Measurements from ENCODE around the gene SHE. TPM values are rescaled to one million over a fixed set of nuclear protein-coding genes. Genes with fewer than 3 reads are reported as not detected.

SHE gene
- total RNA-seq, 2 experiments from 2014 or later: not detected

GRCh38 chr1:154485106-154485505 is 17.1 kb downstream of the SHE start:
- H3K27ac ChIP-seq (ENCODE audit: low read depth in 1 of 2, low read length in 2 of 2): no peak overlapping the region
- POLR2A ChIA-PET: interaction anchor here (0.7 kb wide), 1 partner anchor 132 kb away, joined by 4 read pairs; no protein-coding TSS in a partner anchor
- H3K27ac Mint-ChIP-seq: no peak overlapping the region

GRCh38 chr1:154483941-154484803 is 18.0 kb downstream of the SHE start:
- POLR2A ChIA-PET: interaction anchor here (0.7 kb wide), 1 partner anchor 131 kb away, joined by 4 read pairs; no protein-coding TSS in a partner anchor
- H3K27me3 Mint-ChIP-seq: no peaks in the 10 kb centered on the region
- H3K9me3 Mint-ChIP-seq: no peaks in the 10 kb centered on the region

More at GRCh38 chr1:154485106-154485505, 17.1 kb downstream of the SHE start:
- peaks cover under 1% of the 10 kb centered on the region for H3K4me1 Mint-ChIP-seq (ENCODE audit: low read depth)
- H3K4me1 ChIP-seq (ENCODE audit: insufficient read depth, low read length): no peaks in the 10 kb centered on the region
- no peaks in the 10 kb centered on the region for H3K27me3 Mint-ChIP-seq
- DNase-seq (no peak), ATAC-seq (ENCODE audit: poor library complexity) (no peak)
- H3K9me3 ChIP-seq (ENCODE audit: control insufficient read depth in 1 of 2, insufficient read depth in 1 of 2, low read length in 2 of 2): no peaks in the 10 kb centered on the region
- no peaks in the 10 kb centered on the region for H3K27me3 ChIP-seq (ENCODE audit: control insufficient read depth in 1 of 2, insufficient read depth in 2 of 2, low read length in 2 of 2)
- no peaks in the 10 kb centered on the region for H3K9me3 Mint-ChIP-seq
- no peaks in the 10 kb centered on the region for H3K36me3 ChIP-seq (ENCODE audit: insufficient read depth, low read length)
- H3K36me3 Mint-ChIP-seq (ENCODE audit: low read depth): no peaks in the 10 kb centered on the region
- no peak for TF ChIP-seq CTCF (IDR thresholded peaks at IDR 0.05)
- CTCF ChIA-PET: interaction anchor here (0.8 kb wide), 1 partner anchor 185 kb away, joined by 3 read pairs; no protein-coding TSS in a partner anchor
- no peak overlapping the region for H3K4me3 Mint-ChIP-seq
- intact Hi-C loops (cut with DNase I, micrococcal nuclease): loop anchor here in 1 of 2 experiments (10.0 kb wide), 1 partner anchor 180 kb away; no protein-coding TSS in a partner anchor
- no peak overlapping the region for H3K4me3 ChIP-seq (ENCODE audit: low read length)

GRCh38 chr1:154481053-154481452 is 21.2 kb downstream of the SHE start:
- Histone ChIP-seq H3K4me3 (ENCODE audit: low read length) (no peak overlapping the region), H3K9me3 (ENCODE audit: control insufficient read depth in 1 of 2, insufficient read depth in 1 of 2, low read length in 2 of 2) (no peaks in the 10 kb centered on the region), H3K27me3 (ENCODE audit: control insufficient read depth in 1 of 2, insufficient read depth in 2 of 2, low read length in 2 of 2) (no peaks in the 10 kb centered on the region), H3K27ac (ENCODE audit: low read depth in 1 of 2, low read length in 2 of 2) (no peak overlapping the region), H3K36me3 (ENCODE audit: insufficient read depth, low read length) (no peaks in the 10 kb centered on the region), H3K4me1 (ENCODE audit: insufficient read depth, low read length) (peaks cover 7% of the 10 kb centered on the region)
- Mint-ChIP-seq H3K27me3 (no peaks in the 10 kb centered on the region), H3K36me3 (ENCODE audit: low read depth) (no peaks in the 10 kb centered on the region), H3K9me3 (no peaks in the 10 kb centered on the region), H3K4me1 (ENCODE audit: low read depth) (peaks cover 20% of the 10 kb centered on the region), H3K4me3 (no peak overlapping the region), H3K27ac (no peak overlapping the region)
- ChIA-PET POLR2A (interaction anchor here (2.9 kb wide), 1 partner anchor 14 kb away, joined by 9 read pairs; no protein-coding TSS in a partner anchor), CTCF (interaction anchor here (0.9 to 4.3 kb wide), 9 partner anchors 11 to 692 kb away, joined by 3 to 43 read pairs (median 4); partner anchors contain the start of gene KRTCAP2)
- intact Hi-C loops (cut with DNase I, micrococcal nuclease): loop anchor here (1.0 to 10.0 kb wide), 5 partner anchors 184 to 606 kb away; no protein-coding TSS in a partner anchor
- ATAC-seq (ENCODE audit: poor library complexity) (no peak), DNase-seq (no peak)
- no peak for TF ChIP-seq CTCF (IDR thresholded peaks at IDR 0.05)

More at GRCh38 chr1:154483941-154484803, 18.0 kb downstream of the SHE start:
- Mint-ChIP-seq H3K4me3 (no peak overlapping the region), H3K4me1 (ENCODE audit: low read depth) (peaks cover 6% of the 10 kb centered on the region), H3K36me3 (ENCODE audit: low read depth) (no peaks in the 10 kb centered on the region), H3K27ac (no peak overlapping the region)
- H3K4me1 ChIP-seq (ENCODE audit: insufficient read depth, low read length): no peaks in the 10 kb centered on the region
- H3K27ac ChIP-seq (ENCODE audit: low read depth in 1 of 2, low read length in 2 of 2): no peak overlapping the region
- H3K36me3 ChIP-seq (ENCODE audit: insufficient read depth, low read length): no peaks in the 10 kb centered on the region
- no peaks in the 10 kb centered on the region for H3K27me3 ChIP-seq (ENCODE audit: control insufficient read depth in 1 of 2, insufficient read depth in 2 of 2, low read length in 2 of 2)
- ATAC-seq (ENCODE audit: poor library complexity): no peak
- H3K9me3 ChIP-seq (ENCODE audit: control insufficient read depth in 1 of 2, insufficient read depth in 1 of 2, low read length in 2 of 2): no peaks in the 10 kb centered on the region
- DNase-seq: no peak
- H3K4me3 ChIP-seq (ENCODE audit: low read length): no peak overlapping the region
- no peak for TF ChIP-seq CTCF (IDR thresholded peaks at IDR 0.05)
- CTCF ChIA-PET: no interaction called here
- intact Hi-C loops (cut with DNase I, micrococcal nuclease): loop anchor here (5.0 to 10.0 kb wide), 4 partner anchors 181 to 603 kb away; no protein-coding TSS in a partner anchor
